Fibroblast of peridontal ligament (primary cell): ENCODE data around the gene NLGN4Y.

Experiments used
- DNase-seq: peaks from one replicate; pipeline ENCODE4 v3.0.0-alpha.2; 2010; ENCODE audit errors: extremely low read depth

NLGN4Y gene

GRCh38 chrY:14644157-14644952 lies 120.0 kb downstream of the NLGN4Y start:
- DNase-seq, result peak; percentile 92

GRCh38 chrY:14679181-14679580 lies 154.9 kb downstream of the NLGN4Y start:
- DNase-seq, result peak; percentile 43

- peak; percentile 68 for DNase-seq
Measured at GRCh38 chrY:14694543-14694942, 170.2 kb downstream of the NLGN4Y start.

GRCh38 chrY:14708158-14708557 lies 183.8 kb downstream of the NLGN4Y start:
- peak; percentile 18 for DNase-seq

- DNase-seq, result peak; percentile 57
Measured at GRCh38 chrY:14741596-14741995, 217.3 kb downstream of the NLGN4Y start.

- no peak for DNase-seq
Measured at GRCh38 chrY:14748329-14748728, 224.0 kb downstream of the NLGN4Y start.

- DNase-seq, result no peak
Measured at GRCh38 chrY:14755571-14755970, 231.2 kb downstream of the NLGN4Y start.

GRCh38 chrY:14762903-14763302 lies 238.6 kb downstream of the NLGN4Y start:
- no peak for DNase-seq

GRCh38 chrY:14763600-14763999 lies 239.3 kb downstream of the NLGN4Y start:
- DNase-seq, result no peak

- no peak for DNase-seq
Measured at GRCh38 chrY:14778208-14778607, 253.9 kb downstream of the NLGN4Y start.

- no peak for DNase-seq
Measured at GRCh38 chrY:14793104-14793503, 268.8 kb downstream of the NLGN4Y start.

GRCh38 chrY:14793674-14794073 lies 269.3 kb downstream of the NLGN4Y start:
- no peak for DNase-seq

- peak; percentile 53 for DNase-seq
Measured at GRCh38 chrY:14798010-14798409, 273.7 kb downstream of the NLGN4Y start.

- no peak for DNase-seq
Measured at GRCh38 chrY:14801096-14801495, 276.8 kb downstream of the NLGN4Y start.

- peak; percentile 66 for DNase-seq
Measured at GRCh38 chrY:14802125-14802524, 277.8 kb downstream of the NLGN4Y start.

GRCh38 chrY:14804041-14804440 lies 279.7 kb downstream of the NLGN4Y start:
- DNase-seq, result peak; percentile 73

GRCh38 chrY:14818452-14818851 lies 294.1 kb downstream of the NLGN4Y start:
- no peak for DNase-seq

GRCh38 chrY:14822201-14822600 lies 297.9 kb downstream of the NLGN4Y start:
- peak; percentile 91 for DNase-seq

- peak; percentile 60 for DNase-seq
Measured at GRCh38 chrY:14822906-14823305, 298.6 kb downstream of the NLGN4Y start.

- no peak for DNase-seq
Measured at GRCh38 chrY:14824583-14824982, 300.3 kb downstream of the NLGN4Y start.

GRCh38 chrY:14825728-14826127 lies 301.4 kb downstream of the NLGN4Y start:
- no peak for DNase-seq

GRCh38 chrY:14828531-14828930 lies 304.2 kb downstream of the NLGN4Y start:
- DNase-seq, result peak; percentile 82

GRCh38 chrY:14829366-14829885 lies 305.1 kb downstream of the NLGN4Y start:
- DNase-seq, result peak; percentile 68
